PC-9 (cell line): ENCODE data around the gene XRCC5.

Experiments used
- EZH2 ChIP-seq: fragments of 200-600 bp; sonication (generic); IDR thresholded peaks from 2 replicates; pipeline ENCODE4 v1.8.0; 2017; ENCODE audit warnings: antibody characterized with exemption, low read depth
- TF ChIP-seq, protein P1 (sequence below): fragments of 200-600 bp; sonication (generic); conservative IDR thresholded peaks from 2 replicates; pipeline ENCODE4 v1.6.1; 2017; ENCODE audit warnings: mixed run types, antibody characterized with exemption, mild to moderate bottlenecking, moderate library complexity

DNA sequence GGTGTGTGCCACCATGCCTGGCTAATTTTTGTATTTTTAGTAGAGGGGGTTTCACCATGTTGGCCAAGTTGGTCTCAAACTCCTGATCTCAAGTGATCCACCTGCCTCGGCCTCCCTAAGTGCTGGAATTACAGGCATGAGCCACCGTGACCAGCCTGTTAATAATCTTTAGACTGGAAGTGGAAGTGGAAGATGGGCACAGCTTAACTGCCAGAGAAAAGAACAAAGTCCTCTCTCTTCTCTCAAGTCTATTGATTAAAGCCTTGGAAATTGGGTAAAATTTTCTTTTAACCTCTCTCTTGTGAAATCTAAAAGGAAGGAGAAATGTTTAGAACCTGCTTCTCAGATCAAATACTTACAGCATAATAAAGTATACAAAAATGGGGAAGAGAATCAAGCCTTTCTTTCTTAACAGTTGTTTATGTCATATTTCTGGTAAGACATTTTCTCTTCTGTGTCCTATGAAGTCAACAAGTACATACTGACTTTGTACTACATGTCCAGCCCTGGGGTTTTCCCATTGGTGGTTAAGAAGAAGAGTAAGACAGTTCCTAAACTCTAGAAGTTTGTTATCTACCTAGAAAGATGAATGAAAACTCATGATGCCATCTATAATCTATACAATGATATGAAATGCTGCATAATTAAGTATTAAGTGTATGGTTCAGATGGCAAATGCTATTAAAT, 22.8 kb upstream of the XRCC5 start:
- TF ChIP-seq, protein P1, sequence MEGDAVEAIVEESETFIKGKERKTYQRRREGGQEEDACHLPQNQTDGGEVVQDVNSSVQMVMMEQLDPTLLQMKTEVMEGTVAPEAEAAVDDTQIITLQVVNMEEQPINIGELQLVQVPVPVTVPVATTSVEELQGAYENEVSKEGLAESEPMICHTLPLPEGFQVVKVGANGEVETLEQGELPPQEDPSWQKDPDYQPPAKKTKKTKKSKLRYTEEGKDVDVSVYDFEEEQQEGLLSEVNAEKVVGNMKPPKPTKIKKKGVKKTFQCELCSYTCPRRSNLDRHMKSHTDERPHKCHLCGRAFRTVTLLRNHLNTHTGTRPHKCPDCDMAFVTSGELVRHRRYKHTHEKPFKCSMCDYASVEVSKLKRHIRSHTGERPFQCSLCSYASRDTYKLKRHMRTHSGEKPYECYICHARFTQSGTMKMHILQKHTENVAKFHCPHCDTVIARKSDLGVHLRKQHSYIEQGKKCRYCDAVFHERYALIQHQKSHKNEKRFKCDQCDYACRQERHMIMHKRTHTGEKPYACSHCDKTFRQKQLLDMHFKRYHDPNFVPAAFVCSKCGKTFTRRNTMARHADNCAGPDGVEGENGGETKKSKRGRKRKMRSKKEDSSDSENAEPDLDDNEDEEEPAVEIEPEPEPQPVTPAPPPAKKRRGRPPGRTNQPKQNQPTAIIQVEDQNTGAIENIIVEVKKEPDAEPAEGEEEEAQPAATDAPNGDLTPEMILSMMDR, result no peak
- TF ChIP-seq EZH2, result no peak
